ENCODE data around the gene PTPRD. TPM values are rescaled to one million over a fixed set of nuclear protein-coding genes. Genes with fewer than 3 reads are reported as not detected.
"Not testable (repeated sequence)": the region's sequence is repeated elsewhere in the genome, so short reads cannot be mapped to it uniquely, and the experiment has no call there.

The PTPRD gene
- total RNA-seq, 4 donors from 2014 or later: 0.78 to 11.7 (median 1.6) TPM

GRCh38 chr9:8940650-8941049 is 1672.2 kb downstream of the PTPRD start:
- DNase-seq (no peak), ATAC-seq (no peak)
- intact Hi-C loops (cut with DNase I; ENCODE audit: low total_unique reads): no loop called here
- Histone ChIP-seq H3K4me3 (no peak overlapping the region), H3K9me3 (no peaks in the 10 kb centered on the region), H3K4me1 (no peaks in the 10 kb centered on the region), H3K27me3 (no peaks in the 10 kb centered on the region), H3K36me3 (no peaks in the 10 kb centered on the region), H3K27ac (no peak overlapping the region)
- in situ Hi-C loops (cut with MboI; ENCODE audit: low sequenced_read_pairs in 4 of 4): no loop called here
- TF ChIP-seq CTCF (IDR thresholded peaks at IDR 0.05 in 4 of 5, conservative IDR thresholded peaks at IDR 0.05 in 1 of 5): no peak
- no peak for TF ChIP-seq POLR2A (IDR thresholded peaks at IDR 0.05)

GRCh38 chr9:8926461-8926860 is 1686.3 kb downstream of the PTPRD start:
- no peak for DNase-seq
- Histone ChIP-seq H3K9me3 (no peaks in the 10 kb centered on the region), H3K4me3 (no peak overlapping the region), H3K36me3 (no peaks in the 10 kb centered on the region), H3K4me1 (no peaks in the 10 kb centered on the region), H3K27ac (no peak overlapping the region), H3K27me3 (no peaks in the 10 kb centered on the region)
- in situ Hi-C loops (cut with MboI; ENCODE audit: low sequenced_read_pairs in 4 of 4): no loop called here
- ATAC-seq: no peak
- TF ChIP-seq CTCF (IDR thresholded peaks at IDR 0.05 in 4 of 5, conservative IDR thresholded peaks at IDR 0.05 in 1 of 5) (no peak), POLR2A (IDR thresholded peaks at IDR 0.05) (no peak)
- intact Hi-C loops (cut with DNase I; ENCODE audit: low total_unique reads): no loop called here

GRCh38 chr9:8924562-8924961 is 1688.2 kb downstream of the PTPRD start:
- Histone ChIP-seq H3K4me1 (no peaks in the 10 kb centered on the region), H3K27ac (no peak overlapping the region), H3K9me3 (no peaks in the 10 kb centered on the region), H3K36me3 (no peaks in the 10 kb centered on the region), H3K4me3 (no peak overlapping the region), H3K27me3 (no peaks in the 10 kb centered on the region)
- DNase-seq: no peak
- intact Hi-C loops (cut with DNase I; ENCODE audit: low total_unique reads) (no loop called here), in situ Hi-C loops (cut with MboI; ENCODE audit: low sequenced_read_pairs in 4 of 4) (no loop called here)
- ATAC-seq: no peak
- TF ChIP-seq CTCF (IDR thresholded peaks at IDR 0.05 in 4 of 5, conservative IDR thresholded peaks at IDR 0.05 in 1 of 5) (no peak), POLR2A (IDR thresholded peaks at IDR 0.05) (no peak)

GRCh38 chr9:8920478-8921183 is 1692.2 kb downstream of the PTPRD start:
- H3K36me3 ChIP-seq; H3K4me3 ChIP-seq; intact Hi-C loops (cut with DNase I; ENCODE audit: low total_unique reads); in situ Hi-C loops (cut with MboI; ENCODE audit: low sequenced_read_pairs in 4 of 4); H3K4me1 ChIP-seq; H3K27me3 ChIP-seq; H3K27ac ChIP-seq; H3K9me3 ChIP-seq; ATAC-seq; DNase-seq: not testable (repeated sequence)

- Histone ChIP-seq H3K27ac (no peak overlapping the region), H3K27me3 (no peaks in the 10 kb centered on the region), H3K36me3 (no peaks in the 10 kb centered on the region), H3K4me3 (no peak overlapping the region), H3K9me3 (no peaks in the 10 kb centered on the region), H3K4me1 (no peaks in the 10 kb centered on the region)
- in situ Hi-C loops (cut with MboI; ENCODE audit: low sequenced_read_pairs in 4 of 4) (no loop called here), intact Hi-C loops (cut with DNase I; ENCODE audit: low total_unique reads) (no loop called here)
- DNase-seq: no peak
- no peak for TF ChIP-seq POLR2A (IDR thresholded peaks at IDR 0.05)
- no peak for TF ChIP-seq CTCF (IDR thresholded peaks at IDR 0.05 in 4 of 5, conservative IDR thresholded peaks at IDR 0.05 in 1 of 5)
- no peak for ATAC-seq
Observed at GRCh38 chr9:8917956-8918739, 1694.7 kb downstream of the PTPRD start.
